ENCODE data around the gene AKNA. TPM values are rescaled to one million over a fixed set of nuclear protein-coding genes. Genes with fewer than 3 reads are reported as not detected.
"Not testable (repeated sequence)": the region's sequence is repeated elsewhere in the genome, so short reads cannot be mapped to it uniquely, and the experiment has no call there.

AKNA gene
- total RNA-seq, 2 donors from 2014 or later = 7.3 to 11.9 TPM

DNA sequence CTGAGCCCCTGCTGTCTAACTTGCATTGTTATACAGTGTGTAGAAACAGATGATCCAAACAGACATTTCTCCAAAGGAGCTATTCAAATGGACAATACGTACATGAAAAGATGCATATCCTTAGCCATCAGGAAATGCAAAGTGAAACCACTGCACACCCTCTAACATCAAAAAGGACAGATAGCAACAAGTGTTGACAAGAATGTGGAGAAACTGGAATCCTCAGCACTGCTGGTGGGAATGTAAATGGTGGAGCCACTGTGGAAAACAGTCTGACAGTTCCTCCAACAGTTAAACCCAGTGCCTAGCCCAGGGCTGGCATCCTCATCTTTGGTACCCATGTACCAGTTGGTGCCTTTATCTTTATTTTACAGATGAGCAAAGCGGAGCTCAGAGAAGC is 49.6 kb downstream of the AKNA start:
- intact Hi-C loops (cut with DNase I) = no loop called here
- no peak overlapping the region for H3K4me3 ChIP-seq
- 93 to 97% methylated on average over 2 of the region's 2 CpGs for WGBS, 2 donors
- TF ChIP-seq, protein P1, sequence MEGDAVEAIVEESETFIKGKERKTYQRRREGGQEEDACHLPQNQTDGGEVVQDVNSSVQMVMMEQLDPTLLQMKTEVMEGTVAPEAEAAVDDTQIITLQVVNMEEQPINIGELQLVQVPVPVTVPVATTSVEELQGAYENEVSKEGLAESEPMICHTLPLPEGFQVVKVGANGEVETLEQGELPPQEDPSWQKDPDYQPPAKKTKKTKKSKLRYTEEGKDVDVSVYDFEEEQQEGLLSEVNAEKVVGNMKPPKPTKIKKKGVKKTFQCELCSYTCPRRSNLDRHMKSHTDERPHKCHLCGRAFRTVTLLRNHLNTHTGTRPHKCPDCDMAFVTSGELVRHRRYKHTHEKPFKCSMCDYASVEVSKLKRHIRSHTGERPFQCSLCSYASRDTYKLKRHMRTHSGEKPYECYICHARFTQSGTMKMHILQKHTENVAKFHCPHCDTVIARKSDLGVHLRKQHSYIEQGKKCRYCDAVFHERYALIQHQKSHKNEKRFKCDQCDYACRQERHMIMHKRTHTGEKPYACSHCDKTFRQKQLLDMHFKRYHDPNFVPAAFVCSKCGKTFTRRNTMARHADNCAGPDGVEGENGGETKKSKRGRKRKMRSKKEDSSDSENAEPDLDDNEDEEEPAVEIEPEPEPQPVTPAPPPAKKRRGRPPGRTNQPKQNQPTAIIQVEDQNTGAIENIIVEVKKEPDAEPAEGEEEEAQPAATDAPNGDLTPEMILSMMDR (IDR thresholded peaks at IDR 0.05) = no peak
- TF ChIP-seq POLR2A (IDR thresholded peaks at IDR 0.05) = no peak
- H3K36me3 ChIP-seq (replicated peaks in 1 of 2; ENCODE audit: insufficient read depth in 1 of 2, low read depth in 2 of 2) = peaks cover 0 to 9% of the 10 kb centered on the region in 2 donors
- DNase-seq (no peak), ATAC-seq (no peak)
- H3K27ac ChIP-seq = no peak overlapping the region
- H3K4me1 ChIP-seq = no peaks in the 10 kb centered on the region
- H3K27me3 ChIP-seq = no peaks in the 10 kb centered on the region
- H3K9me3 ChIP-seq = no peaks in the 10 kb centered on the region

DNA sequence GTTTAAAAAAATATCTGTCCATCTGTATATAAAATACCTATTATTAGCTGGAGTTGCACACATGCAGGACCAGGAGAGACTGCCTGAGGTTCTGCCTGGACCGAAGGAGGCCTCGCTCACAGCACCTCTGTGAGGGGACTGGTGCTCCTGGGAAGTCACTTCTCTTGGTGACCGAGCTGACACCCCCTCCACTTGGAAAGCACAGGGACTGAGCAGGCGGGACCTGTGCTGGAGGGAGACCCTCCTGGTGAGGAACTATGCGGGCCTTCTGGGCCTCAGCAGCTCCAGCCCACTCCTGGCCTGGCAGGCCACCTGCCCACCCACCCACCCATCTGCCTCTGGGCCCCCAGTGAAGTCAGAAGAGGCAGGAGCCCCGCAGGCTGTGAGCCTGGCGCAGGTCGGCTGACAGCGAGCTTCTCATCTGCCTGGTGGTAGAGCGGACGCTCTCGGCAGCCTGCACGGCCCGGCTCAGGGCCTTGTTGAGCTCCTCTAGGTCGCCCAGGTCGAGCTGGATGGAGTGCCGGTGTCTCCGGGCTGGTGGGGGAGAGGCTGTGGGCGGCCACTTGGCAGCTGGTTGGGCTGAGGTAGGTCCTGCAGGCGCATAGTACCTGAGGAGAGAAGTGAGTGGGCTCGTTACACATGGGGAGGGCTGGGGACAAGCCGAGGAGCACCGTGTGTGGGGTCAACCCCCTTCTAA is 50.9 kb downstream of the AKNA start:
- WGBS, 2 donors = 89 to 96% methylated on average over 8 to 13 of the region's 23 CpGs
- no peaks in the 10 kb centered on the region for H3K27me3 ChIP-seq
- H3K4me1 ChIP-seq = no peaks in the 10 kb centered on the region
- no peak overlapping the region for H3K4me3 ChIP-seq
- intact Hi-C loops (cut with DNase I) = no loop called here
- TF ChIP-seq, protein P1 (IDR thresholded peaks at IDR 0.05) = no peak
- H3K27ac ChIP-seq = no peak overlapping the region
- ATAC-seq (no peak), DNase-seq (no peak)
- no peaks in the 10 kb centered on the region for H3K9me3 ChIP-seq
- peaks cover 0 to 9% of the 10 kb centered on the region in 2 donors for H3K36me3 ChIP-seq (replicated peaks in 1 of 2; ENCODE audit: insufficient read depth in 1 of 2, low read depth in 2 of 2)

DNA sequence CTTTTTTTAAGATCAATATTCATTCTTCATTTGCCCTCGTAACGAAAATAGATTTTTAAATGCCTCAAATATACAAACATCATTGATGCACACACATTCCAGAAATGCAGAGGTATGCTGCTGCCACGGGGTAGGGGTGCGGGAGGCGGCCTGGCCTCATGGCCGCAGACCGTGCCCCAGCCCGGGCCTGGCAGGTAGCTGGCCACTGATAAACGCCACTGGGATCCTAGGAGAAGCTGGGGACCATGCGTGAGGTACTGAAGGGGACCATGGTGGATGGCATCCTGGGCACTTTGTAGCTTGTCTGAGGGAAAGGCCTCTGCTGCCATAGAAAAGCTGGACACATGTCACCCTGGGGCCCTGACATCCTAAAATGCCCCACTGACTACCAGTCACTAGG is 51.6 kb downstream of the AKNA start:
- WGBS, 2 donors = 68 to 81% methylated on average over 10 of the region's 10 CpGs
- intact Hi-C loops (cut with DNase I) = no loop called here
- Histone ChIP-seq H3K27me3 (no peaks in the 10 kb centered on the region), H3K9me3 (no peaks in the 10 kb centered on the region), H3K36me3 (replicated peaks in 1 of 2; ENCODE audit: insufficient read depth in 1 of 2, low read depth in 2 of 2) (peaks cover 0 to 9% of the 10 kb centered on the region in 2 donors), H3K4me1 (no peaks in the 10 kb centered on the region), H3K27ac (no peak overlapping the region), H3K4me3 (no peak overlapping the region)
- DNase-seq (no peak), ATAC-seq (no peak)
- TF ChIP-seq, protein P1 (IDR thresholded peaks at IDR 0.05) = no peak
- no peak for TF ChIP-seq POLR2A (IDR thresholded peaks at IDR 0.05)

DNA sequence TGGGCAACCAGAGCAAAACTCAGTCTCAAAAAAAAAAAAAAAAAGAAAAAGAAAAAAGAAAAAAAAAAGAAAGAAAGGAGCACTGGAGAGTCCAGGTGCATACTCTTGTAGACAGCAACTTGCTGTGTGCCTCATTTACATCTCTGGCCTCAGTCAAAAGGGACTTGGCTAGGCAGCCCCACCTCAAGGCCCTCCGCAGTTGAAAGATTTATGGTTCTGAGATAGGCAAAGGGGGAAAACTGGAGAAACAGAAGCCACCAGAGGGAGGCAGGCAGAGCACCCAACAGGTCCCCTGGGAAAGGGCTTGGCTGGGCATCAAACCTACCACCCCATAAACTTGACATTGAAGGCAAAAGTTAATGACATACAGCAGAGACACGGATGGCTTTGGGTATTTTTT is 52.0 kb downstream of the AKNA start:
- intact Hi-C loops (cut with DNase I) = no loop called here
- Histone ChIP-seq H3K27me3 (no peaks in the 10 kb centered on the region), H3K27ac (no peak overlapping the region), H3K4me1 (no peaks in the 10 kb centered on the region), H3K36me3 (replicated peaks in 1 of 2; ENCODE audit: insufficient read depth in 1 of 2, low read depth in 2 of 2) (peaks cover 0 to 9% of the 10 kb centered on the region in 2 donors), H3K9me3 (no peaks in the 10 kb centered on the region), H3K4me3 (no peak overlapping the region)
- DNase-seq (no peak), ATAC-seq (no peak)
- WGBS, 2 donors = 54 to 66% methylated on average over 2 of the region's 2 CpGs
- TF ChIP-seq, protein P1 (IDR thresholded peaks at IDR 0.05) = no peak
- no peak for TF ChIP-seq POLR2A (IDR thresholded peaks at IDR 0.05)

DNA sequence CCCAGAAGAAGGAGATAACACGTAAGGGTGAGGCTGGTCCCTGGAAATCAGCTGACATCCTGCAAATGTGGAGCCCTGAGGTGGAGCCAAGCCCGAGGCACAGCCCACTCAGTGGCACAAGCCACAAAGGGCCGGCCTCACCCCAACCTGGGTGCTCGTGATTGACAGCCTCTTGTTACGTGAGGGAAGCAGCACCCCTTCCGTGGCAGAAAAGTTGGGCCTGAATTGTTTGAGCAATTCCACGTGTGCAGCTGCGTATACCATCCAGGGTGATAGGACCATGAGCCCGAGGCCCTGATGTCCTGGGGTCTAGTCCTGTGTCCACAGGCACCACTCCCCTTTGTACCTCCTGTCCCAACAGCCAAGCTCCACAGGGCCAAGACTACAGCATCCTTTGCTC is 53.3 kb downstream of the AKNA start:
- H3K4me3 ChIP-seq = no peak overlapping the region
- peaks cover 0 to 6% of the 10 kb centered on the region in 2 donors for H3K36me3 ChIP-seq (replicated peaks in 1 of 2; ENCODE audit: insufficient read depth in 1 of 2, low read depth in 2 of 2)
- ATAC-seq (no peak), DNase-seq (no peak)
- WGBS, 2 donors = 92 to 97% methylated on average over 8 to 9 of the region's 9 CpGs
- intact Hi-C loops (cut with DNase I) = no loop called here
- H3K27me3 ChIP-seq = no peaks in the 10 kb centered on the region
- H3K4me1 ChIP-seq = no peaks in the 10 kb centered on the region
- TF ChIP-seq, protein P1 (IDR thresholded peaks at IDR 0.05) = no peak
- TF ChIP-seq POLR2A (IDR thresholded peaks at IDR 0.05) = no peak
- H3K9me3 ChIP-seq = no peaks in the 10 kb centered on the region
- H3K27ac ChIP-seq = no peak overlapping the region

DNA sequence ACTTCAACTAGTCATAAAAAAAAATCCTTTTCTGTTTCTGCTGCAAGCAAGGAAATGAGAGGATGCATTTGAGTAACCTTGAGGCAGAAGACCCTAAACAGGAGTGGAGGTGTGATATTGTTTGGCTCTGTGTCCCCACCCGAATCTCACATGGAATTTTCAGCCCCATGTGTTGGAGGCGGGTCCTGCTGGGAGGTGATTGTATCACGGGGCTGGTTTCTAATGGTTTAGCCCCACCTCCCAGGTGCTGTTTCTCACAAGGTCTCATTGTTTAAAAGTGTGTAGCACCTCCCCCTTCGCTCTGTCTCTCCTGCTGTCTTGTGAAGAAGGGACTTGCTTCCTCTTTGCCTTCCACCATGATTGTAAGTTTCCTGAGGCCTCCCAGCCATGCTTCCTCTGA is 54.1 kb downstream of the AKNA start:
- 72 to 89% methylated on average over 3 of the region's 4 CpGs for WGBS, 2 donors

GRCh38 chr9:114332474-114333040 is 55.2 kb downstream of the AKNA start:
- ATAC-seq; H3K9me3 ChIP-seq; H3K4me3 ChIP-seq; H3K27me3 ChIP-seq; H3K27ac ChIP-seq; H3K36me3 ChIP-seq (replicated peaks in 1 of 2; ENCODE audit: insufficient read depth in 1 of 2, low read depth in 2 of 2); DNase-seq; intact Hi-C loops (cut with DNase I); H3K4me1 ChIP-seq: not testable (repeated sequence)
- 54 to 62% methylated on average over 3 of the region's 4 CpGs for WGBS, 2 donors

More for the DNA sequence above, 54.1 kb downstream of the AKNA start:
- H3K9me3 ChIP-seq; H3K4me1 ChIP-seq; DNase-seq; intact Hi-C loops (cut with DNase I); H3K27me3 ChIP-seq; H3K4me3 ChIP-seq; H3K27ac ChIP-seq; H3K36me3 ChIP-seq (replicated peaks in 1 of 2; ENCODE audit: insufficient read depth in 1 of 2, low read depth in 2 of 2); ATAC-seq: not testable (repeated sequence)
